GM23248 (cell line): ENCODE data around the gene PIK3R5. TPM values are rescaled to one million over a fixed set of nuclear protein-coding genes. Genes with fewer than 3 reads are reported as not detected.

Experiments used
- DNase-seq: peaks from one replicate; pipeline ENCODE4 v3.0.0-alpha.2; 2015
- H2AFZ ChIP-seq: fragments of 200-600 bp; sonication (generic); 2 replicates; pipeline ENCODE4 v1.6.1; 2016; ENCODE audit warnings: antibody characterized with exemption
- H3F3A ChIP-seq: fragments of 200-600 bp; sonication (generic); 2 replicates; pipeline ENCODE4 v1.6.1; 2016; ENCODE audit warnings: mild to moderate bottlenecking, antibody characterized with exemption, mixed run types; ENCODE audit not compliant: insufficient read depth
- H3K27ac ChIP-seq: fragments of 200-600 bp; sonication (generic); 2 replicates; pipeline ENCODE4 v1.5.1; 2016; ENCODE audit warnings: mild to moderate bottlenecking
- H3K27me3 ChIP-seq: fragments of 200-600 bp; sonication (generic); replicated peaks from 2 replicates; pipeline ENCODE4 v1.6.1; 2016; ENCODE audit warnings: mild to moderate bottlenecking; ENCODE audit not compliant: insufficient read depth
- H3K36me3 ChIP-seq: fragments of 200-600 bp; sonication (generic); 2 replicates; pipeline ENCODE4 v1.6.1; 2016; ENCODE audit warnings: low read depth, mild to moderate bottlenecking
- H3K4me1 ChIP-seq: fragments of 200-600 bp; sonication (generic); 2 replicates; pipeline ENCODE4 v1.6.1; 2016; ENCODE audit warnings: mild to moderate bottlenecking; ENCODE audit not compliant: insufficient read depth
- H3K4me2 ChIP-seq: fragments of 200-600 bp; sonication (generic); one replicate; pipeline ENCODE4 v1.6.1; 2016; ENCODE audit warnings: mild to moderate bottlenecking; ENCODE audit not compliant: unreplicated experiment
- H3K4me3 ChIP-seq: fragments of 200-600 bp; sonication (generic); 2 replicates; pipeline ENCODE4 v1.5.1; 2016; ENCODE audit warnings: mild to moderate bottlenecking
- H3K79me2 ChIP-seq: fragments of 200-600 bp; sonication (generic); 2 replicates; pipeline ENCODE4 v1.6.1; 2016; ENCODE audit warnings: mild to moderate bottlenecking; ENCODE audit not compliant: insufficient read depth
- H3K9ac ChIP-seq: fragments of 200-600 bp; sonication (generic); 2 replicates; pipeline ENCODE4 v1.6.1; 2016; ENCODE audit warnings: mild to moderate bottlenecking
- H3K9me2 ChIP-seq: fragments of 200-600 bp; sonication (generic); 2 replicates; pipeline ENCODE4 v1.6.1; 2016; ENCODE audit warnings: mixed run types, mild to moderate bottlenecking, moderate library complexity; ENCODE audit not compliant: insufficient read depth
- H3K9me3 ChIP-seq: fragments of 200-600 bp; sonication (generic); one replicate; pipeline ENCODE4 v1.6.1; 2017; ENCODE audit warnings: low read depth
- H4K20me1 ChIP-seq: fragments of 200-600 bp; sonication (generic); 2 replicates; pipeline ENCODE4 v1.6.0; 2016; ENCODE audit not compliant: insufficient read depth
- EZH2 ChIP-seq: fragments of 200-600 bp; sonication (generic); IDR thresholded peaks from 2 replicates; pipeline ENCODE4 v1.6.1; 2018; ENCODE audit warnings: antibody characterized with exemption, mild to moderate bottlenecking; ENCODE audit not compliant: insufficient read depth, poor library complexity, severe bottlenecking
- EZH2phosphoT487 ChIP-seq: fragments of 200-600 bp; sonication (generic); IDR thresholded peaks from 2 replicates; pipeline ENCODE4 v1.6.1; 2018; ENCODE audit warnings: antibody characterized with exemption, moderate library complexity, mild to moderate bottlenecking, low read depth; ENCODE audit not compliant: insufficient read depth
- WGBS, 2 experiments: methylation state at CpG; one replicate each; pipeline ENCODE4 v1.1.6; 2015 to 2017; ENCODE audit warnings: low lambda C conversion rate in 2 of 2, low coverage in 1 of 2; ENCODE audit errors: missing lambda C conversion rate in 2 of 2; 5-methylcytosine and 5-hydroxymethylcytosine counted together
- in situ Hi-C: fragments of 300-500 bp; cut with MboI; formaldehyde crosslinking; loops from 2 replicates; pipeline ENCODE4 v1.15.0; 2020
- polyA plus RNA-seq: library from polyadenylated mRNA; unstranded; fragments of >200 nt; fragmentation: Nextera tagmentation; extraction: Ambion mirVana; gene quantifications from 2 replicates; pipeline ENCODE4 v1.2.1, GENCODE V29; 2016
- total RNA-seq: library from RNA; depleted of rRNA; stranded (reverse); fragments of >200 nt; shearing (Covaris generic); gene quantifications from 2 replicates; pipeline ENCODE4 v1.2.3, GENCODE V29; 2014

PIK3R5 gene
- total and polyA plus RNA-seq, 2 experiments from 2014 or later: 0.11 TPM; not detected in 1

DNA sequence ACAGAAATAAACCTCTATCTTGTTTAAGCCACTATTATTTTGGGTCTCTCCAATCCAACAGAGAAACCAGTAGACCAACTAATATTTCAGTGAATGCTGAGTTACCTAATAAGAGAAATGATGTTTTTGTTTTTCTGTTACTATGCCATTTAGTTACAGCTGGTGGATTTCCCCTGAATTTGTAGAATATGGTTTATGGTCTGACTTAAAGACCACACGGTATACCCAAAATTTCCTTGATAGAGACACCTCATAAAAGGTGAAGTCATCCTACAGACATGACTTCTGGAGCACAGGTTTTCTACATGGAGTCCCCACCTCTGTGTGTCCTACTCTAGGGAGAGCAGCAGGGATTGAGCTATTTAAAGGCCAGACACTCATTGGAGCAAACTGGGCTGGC lies 13.3 kb downstream of the PIK3R5 start:
- Histone ChIP-seq H3K4me1 (no peaks in the 10 kb centered on the region), H3K79me2 (no peaks in the 10 kb centered on the region)
- 25 to 32% methylated on average over 1 of the region's 1 CpG for WGBS, 2 experiments

DNA sequence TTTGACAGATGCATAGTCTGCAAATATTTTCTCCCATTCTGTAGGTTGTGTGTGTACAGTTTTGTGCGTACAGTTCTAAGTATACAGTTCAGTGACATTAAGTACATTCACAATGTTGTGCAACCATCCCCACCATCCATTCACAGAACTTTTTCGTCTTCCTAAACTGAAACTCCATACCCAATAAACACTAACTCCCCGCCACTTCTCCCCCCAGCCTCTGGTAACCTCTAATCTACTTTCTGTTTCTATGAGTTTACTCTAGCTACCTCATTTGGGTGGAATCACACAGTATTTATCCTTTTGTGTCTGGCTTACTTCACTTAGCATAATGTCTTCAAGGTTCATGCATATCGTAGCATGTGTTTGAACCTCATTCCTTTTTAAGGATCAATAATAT lies 14.3 kb downstream of the PIK3R5 start:
- no peaks in the 10 kb centered on the region for H3K79me2 ChIP-seq
- H3K9me3 ChIP-seq: no peaks in the 10 kb centered on the region
- in situ Hi-C loops: no loop called here
- DNase-seq: no peak
- 0 out of 2 replicates have a peak, but pooled peaks cover 1% of the 10 kb centered on the region for H3K27me3 ChIP-seq
- TF ChIP-seq EZH2 (no peak), EZH2phosphoT487 (no peak)
- H3K4me3 ChIP-seq: no peak overlapping the region
- no peaks in the 10 kb centered on the region for H3K4me1 ChIP-seq
- no peak overlapping the region for H2AFZ ChIP-seq
- H3K9me2 ChIP-seq: no peaks in the 10 kb centered on the region
- 50 to 57% methylated on average over 4 of the region's 4 CpGs for WGBS, 2 experiments
- H3K36me3 ChIP-seq: no peaks in the 10 kb centered on the region
- H3K9ac ChIP-seq: no peak overlapping the region
- no peak overlapping the region for H3K4me2 ChIP-seq
- H4K20me1 ChIP-seq: no peaks in the 10 kb centered on the region
- no peaks in the 10 kb centered on the region for H3F3A ChIP-seq
- no peak overlapping the region for H3K27ac ChIP-seq

More for the DNA sequence above, 13.3 kb downstream of the PIK3R5 start:
- Histone ChIP-seq H4K20me1 (no peaks in the 10 kb centered on the region), H2AFZ (no peak overlapping the region), H3K9ac (no peak overlapping the region), H3K27ac (no peak overlapping the region), H3K4me3 (no peak overlapping the region), H3K4me2 (no peak overlapping the region), H3F3A (no peaks in the 10 kb centered on the region), H3K9me2 (no peaks in the 10 kb centered on the region), H3K27me3 (peaks cover 11% of the 10 kb centered on the region), H3K36me3 (no peaks in the 10 kb centered on the region), H3K9me3 (no peaks in the 10 kb centered on the region)
- TF ChIP-seq EZH2: no peak
- in situ Hi-C loops: no loop called here
- no peak for DNase-seq

DNA sequence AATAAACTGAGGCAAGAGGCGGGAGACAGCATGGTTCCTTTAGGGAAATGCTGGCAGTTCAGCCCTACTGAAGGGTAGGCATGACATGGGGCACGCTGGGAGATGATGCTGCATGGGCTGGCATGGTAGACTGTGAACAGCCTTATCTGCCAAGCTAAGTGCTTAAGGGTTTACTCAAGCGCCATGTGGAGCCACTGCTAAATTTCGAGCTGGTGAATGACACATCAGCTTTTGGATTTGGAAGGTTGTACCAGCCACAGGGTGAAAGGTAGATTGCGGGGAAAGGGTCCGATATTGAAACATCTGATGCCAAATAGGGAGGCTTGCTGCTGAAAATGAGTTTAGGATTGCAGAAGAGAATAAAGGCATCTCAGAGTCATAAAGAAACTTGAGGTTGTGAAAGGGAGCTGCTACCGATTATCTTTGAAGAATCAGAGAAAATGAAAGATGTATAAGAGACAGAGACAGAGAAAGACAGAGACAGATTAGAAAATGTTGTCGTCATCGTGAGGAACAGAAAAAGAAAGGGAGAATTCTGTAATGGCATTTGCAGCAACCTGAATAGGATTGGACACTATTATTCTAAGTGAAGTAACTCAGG lies 16.3 kb downstream of the PIK3R5 start:
- Histone ChIP-seq H3K36me3 (no peaks in the 10 kb centered on the region), H4K20me1 (no peaks in the 10 kb centered on the region), H3K9me3 (no peaks in the 10 kb centered on the region), H3K27ac (no peak overlapping the region), H3K4me2 (no peak overlapping the region), H3K79me2 (no peaks in the 10 kb centered on the region), H2AFZ (no peak overlapping the region), H3K4me3 (no peak overlapping the region), H3K9me2 (no peaks in the 10 kb centered on the region), H3F3A (no peaks in the 10 kb centered on the region), H3K27me3 (no peaks in the 10 kb centered on the region), H3K4me1 (no peaks in the 10 kb centered on the region), H3K9ac (no peak overlapping the region)
- TF ChIP-seq EZH2: no peak
- no peak for TF ChIP-seq EZH2phosphoT487
- in situ Hi-C loops: no loop called here
- no peak for DNase-seq
- whole genome bisulfite sequencing, 2 experiments: 54 to 70% methylated on average over 9 of the region's 9 CpGs

DNA sequence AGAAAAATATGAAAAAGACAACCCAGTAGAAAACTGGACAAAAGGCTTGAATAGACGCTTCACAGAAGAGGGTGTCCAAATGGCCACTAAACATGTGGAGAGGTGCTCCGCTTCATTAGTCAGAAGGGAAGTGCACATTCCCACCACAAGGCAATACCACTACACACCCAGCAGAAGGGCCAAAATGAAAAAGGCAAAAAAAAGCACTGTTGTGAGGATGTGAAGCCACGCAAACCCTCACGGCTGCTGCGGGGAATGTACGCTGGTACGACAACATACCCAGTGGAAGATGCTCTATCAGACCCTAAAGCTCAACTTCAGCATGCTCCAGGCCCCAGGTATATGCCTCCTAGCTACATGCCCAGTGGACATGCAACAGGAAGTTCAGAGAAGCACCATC lies 17.0 kb downstream of the PIK3R5 start:
- H3K9ac ChIP-seq: no peak overlapping the region
- H3K27ac ChIP-seq: no peak overlapping the region
- no peaks in the 10 kb centered on the region for H3K9me3 ChIP-seq
- no peaks in the 10 kb centered on the region for H3K36me3 ChIP-seq
- H3K4me3 ChIP-seq: no peak overlapping the region
- 88 to 91% methylated on average over 7 of the region's 7 CpGs for WGBS, 2 experiments
- no peaks in the 10 kb centered on the region for H3K27me3 ChIP-seq
- H3K79me2 ChIP-seq: no peaks in the 10 kb centered on the region
- no peak for DNase-seq
- no peaks in the 10 kb centered on the region for H3K9me2 ChIP-seq
- no peak overlapping the region for H3K4me2 ChIP-seq
- TF ChIP-seq EZH2phosphoT487 (no peak), EZH2 (no peak)
- H2AFZ ChIP-seq: no peak overlapping the region
- in situ Hi-C loops: no loop called here
- no peaks in the 10 kb centered on the region for H3K4me1 ChIP-seq
- H3F3A ChIP-seq: no peaks in the 10 kb centered on the region
- H4K20me1 ChIP-seq: no peaks in the 10 kb centered on the region

DNA sequence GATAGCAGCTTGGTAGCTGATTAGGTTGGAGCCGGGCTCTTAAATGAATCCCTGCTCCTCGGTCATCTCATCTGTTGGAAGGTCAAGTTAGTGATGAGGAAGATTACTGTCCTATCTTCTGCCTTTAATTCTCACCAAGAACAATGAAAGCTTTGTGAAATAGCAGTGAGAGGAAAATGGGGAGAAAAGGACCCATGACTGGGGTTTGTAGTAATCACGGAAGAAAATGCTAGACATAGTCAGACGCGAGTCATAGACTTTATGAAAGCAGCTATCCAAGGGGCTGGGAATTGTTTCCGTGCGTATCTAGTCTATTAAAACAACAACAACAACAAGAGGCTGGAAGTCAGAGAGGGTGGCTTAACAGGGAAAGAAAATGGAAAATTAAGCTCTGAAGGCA lies 18.3 kb downstream of the PIK3R5 start:
- in situ Hi-C loops: no loop called here
- no peaks in the 10 kb centered on the region for H3K36me3 ChIP-seq

More for the DNA sequence above, 18.3 kb downstream of the PIK3R5 start:
- H3K27ac ChIP-seq: no peak overlapping the region
- no peaks in the 10 kb centered on the region for H3K27me3 ChIP-seq
- no peak overlapping the region for H2AFZ ChIP-seq
- no peak overlapping the region for H3K4me2 ChIP-seq
- H3K79me2 ChIP-seq: no peaks in the 10 kb centered on the region
- TF ChIP-seq EZH2 (no peak), EZH2phosphoT487 (no peak)
- no peaks in the 10 kb centered on the region for H3K9me2 ChIP-seq
- no peaks in the 10 kb centered on the region for H3F3A ChIP-seq
- no peak overlapping the region for H3K4me3 ChIP-seq
- peak; percentile 24 for DNase-seq
- H4K20me1 ChIP-seq: no peaks in the 10 kb centered on the region
- H3K9ac ChIP-seq: no peak overlapping the region
- H3K9me3 ChIP-seq: no peaks in the 10 kb centered on the region
- 78 to 80% methylated on average over 7 of the region's 7 CpGs for WGBS, 2 experiments
- no peaks in the 10 kb centered on the region for H3K4me1 ChIP-seq
